ENCODE results near the gene RRP15. TPM values are rescaled to one million over a fixed set of nuclear protein-coding genes. Genes with fewer than 3 reads are reported as not detected.

RRP15 gene
- total and polyA plus RNA-seq, 2 donors from 2014 or later = 5.9 to 21.4 TPM

- no peak overlapping the region for H3K27ac ChIP-seq (ENCODE audit: low read depth in 2 of 2, low read length in 2 of 2)
- H3K9me3 ChIP-seq (ENCODE audit: control insufficient read depth in 2 of 3, insufficient read depth in 1 of 3, low read length in 3 of 3) = no peaks in the 10 kb centered on the region
- DNase-seq (no peak), FAIRE-seq (no peak)
- no peaks in the 10 kb centered on the region for H3K36me3 ChIP-seq (ENCODE audit: control insufficient read depth in 2 of 3, insufficient read depth in 3 of 3, low read length in 3 of 3)
- no peak for TF ChIP-seq CTCF (IDR thresholded peaks at IDR 0.05; ENCODE audit: borderline replicate concordance, extremely low read depth, insufficient read depth)
- H3K27me3 ChIP-seq (ENCODE audit: control insufficient read depth, insufficient read depth, low read length) = no peaks in the 10 kb centered on the region
- H3K4me1 ChIP-seq (ENCODE audit: control insufficient read depth in 2 of 3, insufficient read depth in 2 of 3, low read depth in 1 of 3, low read length in 3 of 3) = no peaks in the 10 kb centered on the region
- no peak overlapping the region for H3K9ac ChIP-seq (ENCODE audit: low read length in 3 of 3)
- H3K4me3 ChIP-seq (ENCODE audit: low read length in 3 of 3) = no peak overlapping the region
- intact Hi-C loops (cut with DNase I) = no loop called here
These were observed 11.2 kb upstream of the RRP15 start for GRCh38 chr1:218273762-218274479.

GRCh38 chr1:218274511-218274910, 10.6 kb upstream of the RRP15 start:
- no peaks in the 10 kb centered on the region for H3K4me1 ChIP-seq (ENCODE audit: control insufficient read depth in 2 of 3, insufficient read depth in 2 of 3, low read depth in 1 of 3, low read length in 3 of 3)
- H3K4me3 ChIP-seq (ENCODE audit: low read length in 3 of 3) = no peak overlapping the region
- no peak overlapping the region for H3K27ac ChIP-seq (ENCODE audit: low read depth in 2 of 2, low read length in 2 of 2)
- no peak overlapping the region for H3K9ac ChIP-seq (ENCODE audit: low read length in 3 of 3)
- intact Hi-C loops (cut with DNase I) = no loop called here
- TF ChIP-seq CTCF (IDR thresholded peaks at IDR 0.05; ENCODE audit: borderline replicate concordance, extremely low read depth, insufficient read depth) = no peak
- H3K27me3 ChIP-seq (ENCODE audit: control insufficient read depth, insufficient read depth, low read length) = no peaks in the 10 kb centered on the region
- no peaks in the 10 kb centered on the region for H3K9me3 ChIP-seq (ENCODE audit: control insufficient read depth in 2 of 3, insufficient read depth in 1 of 3, low read length in 3 of 3)
- no peak for FAIRE-seq
- DNase-seq = no peak
- H3K36me3 ChIP-seq (ENCODE audit: control insufficient read depth in 2 of 3, insufficient read depth in 3 of 3, low read length in 3 of 3) = no peaks in the 10 kb centered on the region

- H3K27ac ChIP-seq (ENCODE audit: low read depth in 2 of 2, low read length in 2 of 2) = no peak overlapping the region
- no peaks in the 10 kb centered on the region for H3K27me3 ChIP-seq (ENCODE audit: control insufficient read depth, insufficient read depth, low read length)
- FAIRE-seq (no peak), DNase-seq (no peak)
- no peaks in the 10 kb centered on the region for H3K9me3 ChIP-seq (ENCODE audit: control insufficient read depth in 2 of 3, insufficient read depth in 1 of 3, low read length in 3 of 3)
- intact Hi-C loops (cut with DNase I) = no loop called here
- no peak overlapping the region for H3K4me3 ChIP-seq (ENCODE audit: low read length in 3 of 3)
- no peaks in the 10 kb centered on the region for H3K36me3 ChIP-seq (ENCODE audit: control insufficient read depth in 2 of 3, insufficient read depth in 3 of 3, low read length in 3 of 3)
- H3K4me1 ChIP-seq (ENCODE audit: control insufficient read depth in 2 of 3, insufficient read depth in 2 of 3, low read depth in 1 of 3, low read length in 3 of 3) = no peaks in the 10 kb centered on the region
- TF ChIP-seq CTCF (IDR thresholded peaks at IDR 0.05; ENCODE audit: borderline replicate concordance, extremely low read depth, insufficient read depth) = no peak
- no peak overlapping the region for H3K9ac ChIP-seq (ENCODE audit: low read length in 3 of 3)
These were observed 9.3 kb upstream of the RRP15 start for GRCh38 chr1:218275823-218276222.

- peaks cover 0 to 4% (median 0%) of the 10 kb centered on the region in 3 donors for H3K4me1 ChIP-seq (ENCODE audit: control insufficient read depth in 2 of 3, insufficient read depth in 2 of 3, low read depth in 1 of 3, low read length in 3 of 3)
- no peak overlapping the region for H3K9ac ChIP-seq (ENCODE audit: low read length in 3 of 3)
- H3K36me3 ChIP-seq (ENCODE audit: control insufficient read depth in 2 of 3, insufficient read depth in 3 of 3, low read length in 3 of 3) = no peaks in the 10 kb centered on the region
- H3K9me3 ChIP-seq (ENCODE audit: control insufficient read depth in 2 of 3, insufficient read depth in 1 of 3, low read length in 3 of 3) = no peaks in the 10 kb centered on the region
- no peak for TF ChIP-seq CTCF (IDR thresholded peaks at IDR 0.05; ENCODE audit: borderline replicate concordance, extremely low read depth, insufficient read depth)
- DNase-seq (no peak), FAIRE-seq (no peak)
- no peaks in the 10 kb centered on the region for H3K27me3 ChIP-seq (ENCODE audit: control insufficient read depth, insufficient read depth, low read length)
- intact Hi-C loops (cut with DNase I) = no loop called here
- H3K4me3 ChIP-seq (ENCODE audit: low read length in 3 of 3) = no peak overlapping the region
- no peak overlapping the region for H3K27ac ChIP-seq (ENCODE audit: low read depth in 2 of 2, low read length in 2 of 2)
These were observed 3.8 kb upstream of the RRP15 start for GRCh38 chr1:218281285-218281684.
